HUDEP-2 (cell line): ENCODE results near the gene KBTBD12.

Experiments
- DNase-seq, 76 experiments: peaks; one replicate each; lab custom pipeline; 2025; ENCODE audit not compliant: unreplicated experiment in 76 of 76; lab: John Stamatoyannopoulos, UW

The KBTBD12 gene

GRCh38 chr3:127982155-127982554, 67.1 kb downstream of the KBTBD12 start:
- no peak for DNase-seq

DNA sequence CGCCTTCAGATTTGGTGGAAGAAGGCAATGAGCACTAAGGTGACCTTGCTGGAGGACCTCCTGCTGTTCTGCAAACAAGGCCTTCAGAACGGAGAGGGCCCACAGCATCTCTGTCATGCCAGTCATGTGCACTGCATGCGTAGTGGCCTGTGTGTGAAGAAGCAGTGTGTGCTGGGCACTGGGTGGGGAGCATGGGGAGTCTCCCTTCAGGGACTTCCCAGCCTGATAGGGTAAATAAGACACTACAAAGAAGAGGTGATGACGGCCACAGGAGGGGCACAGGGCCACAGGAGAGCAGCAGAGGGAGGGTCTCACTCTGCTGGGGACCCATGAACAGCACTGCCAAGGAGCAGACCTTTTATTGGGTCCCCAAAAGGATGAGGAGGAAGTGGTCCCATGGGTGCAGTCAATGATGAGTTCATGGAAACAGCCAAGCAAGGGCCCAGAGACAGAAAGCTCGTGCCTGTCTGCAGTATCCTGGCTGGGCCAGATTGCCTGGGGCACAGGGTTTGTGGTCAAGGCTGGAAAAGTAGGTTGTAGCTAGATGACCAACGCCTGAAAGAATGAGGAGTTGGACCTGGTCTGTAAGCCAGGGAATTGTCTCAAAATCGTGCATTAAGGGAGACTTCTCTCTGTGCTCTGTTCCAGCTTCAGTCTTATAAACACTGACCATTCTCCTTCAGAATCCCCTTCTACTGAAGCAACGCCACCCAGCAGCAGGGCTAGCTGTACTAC, 69.4 kb downstream of the KBTBD12 start:
- DNase-seq, result no peak

- no peak for DNase-seq
Observed at GRCh38 chr3:127985216-127985615, 70.2 kb downstream of the KBTBD12 start.

DNA sequence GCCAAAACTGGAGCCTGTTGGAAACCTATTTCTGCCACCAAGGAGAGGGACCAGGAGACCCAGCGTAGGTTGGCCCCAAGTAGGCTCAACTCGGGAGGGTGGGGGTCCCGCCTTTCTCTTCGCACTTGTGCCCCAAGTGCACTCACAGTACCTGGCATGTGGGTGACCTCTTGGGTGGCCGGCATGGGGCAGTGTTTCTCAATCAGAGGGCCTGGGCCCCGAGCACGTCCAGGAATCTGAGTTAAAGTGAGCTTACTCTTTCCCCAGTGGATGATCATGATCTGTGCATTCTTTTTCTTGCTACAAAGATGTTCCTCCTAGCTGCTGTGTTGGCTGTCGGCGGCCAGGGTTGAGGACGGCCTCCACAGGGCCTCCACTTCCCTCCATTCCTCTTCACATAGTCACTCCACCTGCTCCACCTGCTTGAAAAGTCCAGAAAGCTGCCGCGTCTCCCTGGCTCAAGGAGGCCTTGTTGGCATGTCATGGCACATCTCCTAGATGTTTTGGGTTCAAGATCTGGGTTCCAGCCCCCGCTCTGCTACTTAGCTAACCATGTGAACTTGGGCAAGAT, 70.7 kb downstream of the KBTBD12 start:
- no peak for DNase-seq

- DNase-seq, result no peak
Observed at GRCh38 chr3:127986803-127987202, 71.8 kb downstream of the KBTBD12 start.

DNA sequence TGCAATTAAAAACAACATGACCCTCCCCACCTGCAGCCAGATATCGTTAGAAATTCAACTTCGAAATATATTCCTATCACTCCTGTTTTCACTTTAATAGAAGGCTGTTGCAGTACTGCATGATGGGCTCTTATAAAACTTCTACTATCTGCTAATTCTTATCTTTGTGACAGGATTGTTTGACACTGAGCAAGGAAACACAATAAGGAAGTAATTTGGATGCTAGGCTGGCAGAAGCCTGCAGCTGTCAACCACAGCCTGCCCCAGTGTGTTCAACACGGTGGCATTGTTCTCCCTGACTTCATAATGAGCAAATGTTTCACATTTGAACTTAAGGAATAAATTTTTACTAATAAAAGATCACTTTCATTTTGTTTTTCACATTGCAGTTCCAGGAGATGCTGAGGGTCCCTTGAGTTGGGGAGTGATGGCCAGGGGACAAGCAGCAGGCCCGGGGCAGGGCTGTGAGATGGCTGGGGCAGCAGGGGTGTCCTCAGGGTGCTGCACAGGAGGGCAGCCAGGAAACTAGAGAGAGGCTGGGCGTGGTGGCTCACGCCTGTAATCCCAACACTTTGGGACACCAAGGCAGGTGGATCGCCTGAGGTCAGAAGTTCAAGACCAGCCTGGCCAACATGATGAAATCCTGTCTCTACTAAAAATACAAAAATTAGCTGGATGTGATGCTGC, 72.4 kb downstream of the KBTBD12 start:
- no peak for DNase-seq

- no peak for DNase-seq
Observed at GRCh38 chr3:127988770-127989557, 73.9 kb downstream of the KBTBD12 start.

DNA sequence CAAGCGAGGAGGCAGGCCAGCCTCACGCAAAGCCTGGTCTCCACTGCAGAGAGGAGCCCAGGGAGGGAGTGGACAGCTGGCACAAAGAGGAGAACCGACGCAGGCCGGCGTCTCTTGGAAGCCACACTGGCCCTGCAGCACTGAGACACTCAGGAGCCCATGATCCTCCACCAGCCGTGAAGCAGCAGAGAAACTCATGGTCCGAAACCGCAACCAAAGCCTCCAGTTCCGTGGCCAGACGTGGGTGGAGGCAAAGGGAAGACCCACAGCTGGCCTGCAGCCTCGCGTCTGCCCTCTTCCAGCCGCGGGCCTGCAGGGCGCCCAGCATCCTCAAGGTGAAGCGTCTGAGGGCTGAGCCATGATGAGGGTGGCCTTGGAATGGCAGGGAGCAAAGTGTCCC, 75.0 kb downstream of the KBTBD12 start:
- no peak for DNase-seq

DNA sequence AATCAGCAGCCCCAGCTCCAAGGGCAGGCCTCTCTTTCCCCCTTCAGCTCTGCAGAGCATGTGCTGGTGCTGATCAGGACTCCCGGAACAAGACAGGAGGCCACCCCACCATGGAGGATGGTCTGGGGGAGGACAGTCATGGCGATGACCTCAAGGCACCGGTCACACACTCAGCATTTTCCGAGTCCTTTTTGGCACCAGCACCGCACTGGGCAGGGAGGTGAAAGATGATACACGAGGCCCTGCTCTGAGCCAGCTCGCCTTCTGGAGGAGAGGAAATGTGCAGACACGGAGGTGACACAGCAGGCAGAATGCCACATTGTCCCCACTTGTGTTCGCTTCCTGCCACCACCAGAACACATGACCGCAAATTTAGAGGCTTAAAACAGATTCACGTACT, 75.4 kb downstream of the KBTBD12 start:
- DNase-seq, result no peak

GRCh38 chr3:127991251-127991650, 76.2 kb downstream of the KBTBD12 start:
- no peak for DNase-seq

- DNase-seq, result no peak
Observed at GRCh38 chr3:127991681-127992080, 76.6 kb downstream of the KBTBD12 start.

GRCh38 chr3:127992127-127992526, 77.1 kb downstream of the KBTBD12 start:
- no peak for DNase-seq

DNA sequence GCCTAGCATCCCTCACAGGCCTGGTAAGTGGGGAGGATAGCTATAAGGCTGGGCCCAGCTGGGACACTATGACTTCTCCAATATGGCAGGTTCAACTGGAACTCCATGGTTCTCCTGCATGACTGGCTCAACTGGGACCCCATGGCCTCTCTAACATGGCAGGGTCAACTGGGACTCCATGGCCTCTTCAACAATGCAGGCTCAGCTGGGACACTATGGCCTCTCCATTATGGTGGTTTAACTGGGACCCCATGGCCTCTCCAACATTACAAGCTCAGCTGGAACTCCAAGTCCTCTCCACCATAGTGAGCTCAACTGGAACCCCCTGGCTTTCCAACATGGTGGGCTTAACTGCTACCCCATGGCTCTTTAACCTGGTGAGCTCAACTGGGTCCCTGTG, 79.0 kb downstream of the KBTBD12 start:
- DNase-seq, result no peak

GRCh38 chr3:127997016-127997415, 82.0 kb downstream of the KBTBD12 start:
- DNase-seq, result no peak

- DNase-seq, result no peak
Observed at GRCh38 chr3:127997961-127998360, 82.9 kb downstream of the KBTBD12 start.

DNA sequence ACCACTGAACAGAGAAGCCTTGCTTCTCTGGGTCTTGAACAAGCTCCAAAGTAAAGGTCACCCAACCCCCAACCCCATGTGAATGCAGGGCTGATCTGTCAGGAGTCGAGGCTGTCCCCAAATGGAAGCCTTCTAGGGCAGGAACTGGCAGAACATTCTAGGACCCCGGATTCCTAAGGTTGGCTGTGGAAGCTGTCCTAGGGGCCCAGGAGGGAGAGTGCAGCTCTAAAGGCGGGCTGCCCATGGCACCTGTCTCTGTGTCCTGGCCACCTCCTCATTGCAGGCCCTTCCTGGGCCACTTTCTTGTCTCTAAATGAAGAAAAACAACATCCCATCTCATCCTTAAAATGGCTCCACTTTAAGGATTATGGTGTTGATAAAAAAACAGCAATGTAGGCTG, 83.6 kb downstream of the KBTBD12 start:
- DNase-seq, result no peak

DNA sequence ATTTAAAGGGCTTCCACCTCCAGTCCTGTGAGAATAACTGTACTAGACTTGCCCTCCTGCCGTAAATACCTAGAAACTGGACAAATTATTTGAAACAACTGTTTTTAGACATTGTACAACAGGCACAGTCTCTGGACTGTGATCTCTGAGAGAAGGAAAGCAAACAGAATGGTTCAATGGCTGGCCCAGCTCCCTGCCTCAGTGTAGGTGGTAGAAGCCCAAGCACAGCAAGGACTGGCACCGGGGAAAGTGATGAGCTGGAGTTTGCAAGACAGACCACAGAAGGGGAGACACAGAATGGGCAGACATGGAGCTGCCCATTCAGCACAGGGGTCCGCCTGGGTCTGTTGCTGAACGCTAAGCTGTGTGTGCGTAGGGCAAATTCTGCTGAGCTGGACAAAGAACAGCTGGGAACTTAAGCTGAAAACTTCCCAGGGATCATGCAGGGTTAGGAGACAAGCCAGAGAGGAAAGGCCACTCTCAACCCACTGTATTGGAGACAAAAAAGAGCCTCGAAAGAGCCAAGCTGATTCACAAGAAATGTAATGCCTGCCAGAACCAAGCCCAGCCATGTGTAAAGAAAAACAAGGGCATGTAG, 84.6 kb downstream of the KBTBD12 start:
- no peak for DNase-seq

DNA sequence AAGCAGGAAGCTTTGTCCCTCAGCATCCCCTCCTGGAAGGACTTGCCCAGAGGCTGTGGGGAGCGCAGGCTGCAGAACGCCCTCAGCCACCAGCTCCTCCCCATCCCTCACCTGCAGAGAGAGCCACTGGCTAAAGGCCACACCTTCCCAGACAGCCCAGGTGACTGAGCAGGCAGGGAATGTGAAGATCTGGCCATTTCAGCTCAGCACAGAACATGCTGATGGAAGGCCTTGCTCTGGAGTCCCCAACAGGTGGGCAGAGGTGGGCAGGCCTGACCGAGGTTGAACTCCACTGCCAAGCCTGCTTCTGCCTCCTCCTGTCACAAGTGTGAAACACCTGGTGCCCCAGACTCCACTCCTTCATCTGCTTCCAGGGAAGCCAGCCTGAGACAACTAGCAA, 86.5 kb downstream of the KBTBD12 start:
- no peak for DNase-seq

GRCh38 chr3:128004661-128005060, 89.6 kb downstream of the KBTBD12 start:
- no peak for DNase-seq

DNA sequence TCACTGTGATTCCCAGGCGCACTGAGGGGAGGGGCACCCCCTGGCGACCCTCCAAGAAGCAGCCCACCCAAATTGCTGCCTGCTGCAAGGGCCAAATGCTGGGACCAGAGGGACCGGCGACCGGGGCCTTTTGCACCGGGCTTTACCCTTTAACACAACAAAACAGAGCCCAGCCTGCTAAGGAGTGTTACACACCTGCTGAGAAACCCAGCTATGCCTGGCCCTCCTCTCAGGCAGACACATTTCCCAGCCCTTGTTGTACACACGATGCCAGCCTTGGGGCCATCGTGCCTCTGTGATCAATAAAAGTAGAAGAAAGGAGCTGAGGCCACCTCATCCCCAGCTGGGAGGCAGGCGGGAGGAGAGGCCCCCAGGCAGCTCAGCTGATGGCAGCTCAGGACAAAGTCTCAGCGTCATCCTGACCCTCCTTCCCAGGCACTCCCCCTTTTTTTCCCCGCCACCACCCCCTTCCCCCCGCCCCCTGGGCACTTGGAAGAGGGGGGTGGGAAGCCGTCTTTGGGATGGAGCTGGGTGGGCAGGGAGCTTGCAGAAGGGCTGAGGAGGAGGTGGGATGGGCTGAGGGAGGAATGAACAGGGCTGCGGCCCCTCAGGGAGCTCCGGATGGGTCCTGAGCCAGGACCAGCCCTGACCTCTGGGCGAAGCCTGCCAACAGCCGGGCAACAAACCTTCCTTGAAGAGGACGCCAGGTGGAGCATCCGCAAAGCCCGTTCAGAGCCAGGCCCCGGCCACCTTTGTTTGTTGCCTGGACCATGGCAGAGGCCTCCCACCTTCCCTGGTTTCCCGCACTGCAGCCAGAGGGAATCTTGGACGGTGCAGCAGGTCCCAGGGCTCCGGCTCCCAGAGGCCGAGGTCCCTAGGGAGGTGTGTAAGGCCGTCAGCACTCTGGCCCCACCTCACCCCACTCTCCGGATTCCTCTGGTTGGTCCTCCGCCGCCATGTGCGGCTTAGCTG, 91.3 kb downstream of the KBTBD12 start:
- DNase-seq, result no peak
